H1 (cell line): ENCODE results near the gene TEK. TPM values are rescaled to one million over a fixed set of nuclear protein-coding genes. Genes with fewer than 3 reads are reported as not detected.

Source experiments
- CTCF ChIA-PET: fragments of 300-600 bp; sonication (Branson Sonifier 250); formaldehyde crosslinking; loops from one replicate; lab custom pipeline; 2021; ENCODE audit not compliant: partially characterized antibody; lab: Charles Lee
- POLR2A ChIA-PET: fragments of 300-600 bp; sonication (Branson Sonifier 250); formaldehyde crosslinking; loops from one replicate; lab custom pipeline; 2021; ENCODE audit warnings: inconsistent platforms; ENCODE audit not compliant: partially characterized antibody; lab: Charles Lee
- DNase-seq, 2 experiments: peaks; one replicate each; pipeline versions ENCODE4 v3.0.0 to v3.0.0-alpha.2; 2010 to 2022; ENCODE audit warnings: low spot score in 2 of 2, low read depth in 1 of 2, mixed read lengths in 1 of 2
- FAIRE-seq: peaks from 2 replicates; lab custom pipeline; 2011; peaks lifted over from hg19 to GRCh38; lab: Jason Lieb, UNC
- H2AFZ ChIP-seq: 2 replicates; pipeline ENCODE4 v1.8.1; 2012; ENCODE audit warnings: low read length, inconsistent platforms
- H2AK5ac ChIP-seq: 2 replicates; pipeline ENCODE4 v1.6.1; 2013; ENCODE audit warnings: low read depth, low read length
- H2BK120ac ChIP-seq: replicated peaks from 2 replicates; pipeline ENCODE3; 2013; ENCODE audit warnings: low read depth, low read length, inconsistent platforms
- H2BK12ac ChIP-seq: 2 replicates; pipeline ENCODE4 v1.6.1; 2013; ENCODE audit warnings: low read depth, low read length
- H2BK15ac ChIP-seq: 2 replicates; pipeline ENCODE4 v1.6.1; 2013; ENCODE audit warnings: low read length
- H2BK20ac ChIP-seq: 2 replicates; pipeline ENCODE4 v1.6.1; 2013; ENCODE audit warnings: low read length
- H2BK5ac ChIP-seq: 2 replicates; pipeline ENCODE4 v1.6.1; 2013; ENCODE audit warnings: low read depth, low read length
- H3K14ac ChIP-seq: 2 replicates; pipeline ENCODE4 v1.6.1; 2013; ENCODE audit warnings: inconsistent platforms; ENCODE audit not compliant: insufficient read length
- H3K18ac ChIP-seq: 2 replicates; pipeline ENCODE4 v1.6.1; 2013; ENCODE audit warnings: low read length; ENCODE audit errors: extremely low read depth
- H3K23ac ChIP-seq: 2 replicates; pipeline ENCODE4 v1.6.1; 2013; ENCODE audit warnings: inconsistent platforms; ENCODE audit not compliant: insufficient read length
- H3K23me2 ChIP-seq: 2 replicates; pipeline ENCODE4 v1.6.1; 2013; ENCODE audit warnings: low read depth, low read length
- H3K27ac ChIP-seq: 2 replicates; pipeline ENCODE4 v1.6.1; 2011; ENCODE audit warnings: low read depth, low read length, inconsistent platforms
- H3K27me3 ChIP-seq, 4 experiments: replicated peaks in 1 of 4; 1 replicate in 1 of 4; 2 replicates in 3 of 4; pipeline versions ENCODE4 v1.6.1 to v1.8.1; 2011 to 2013; ENCODE audit warnings: low read length in 3 of 4, mild to moderate bottlenecking in 3 of 4, inconsistent platforms in 2 of 4, mixed read lengths in 2 of 4, moderate library complexity in 1 of 4; ENCODE audit not compliant: control insufficient read depth in 3 of 4, insufficient read depth in 3 of 4; ENCODE audit errors: extremely low read depth in 1 of 4
- H3K36me3 ChIP-seq, 4 experiments: 2 replicates each; pipeline versions ENCODE4 v1.6.1 to v1.8.1; 2011 to 2013; ENCODE audit warnings: mild to moderate bottlenecking in 4 of 4, low read length in 3 of 4, moderate library complexity in 2 of 4, control low read depth in 1 of 4, inconsistent platforms in 1 of 4; ENCODE audit not compliant: insufficient read depth in 4 of 4, control insufficient read depth in 2 of 4
- H3K4ac ChIP-seq: replicated peaks from 2 replicates; pipeline ENCODE3; 2013; ENCODE audit warnings: low read length, low read depth, mixed read lengths, inconsistent platforms; ENCODE audit not compliant: insufficient read length
- H3K4me1 ChIP-seq, 4 experiments: replicated peaks in 1 of 4; 1 replicate in 1 of 4; 2 replicates in 3 of 4; pipeline versions ENCODE4 v1.6.1 to v1.8.1; 2011 to 2013; ENCODE audit warnings: low read length in 3 of 4, inconsistent platforms in 2 of 4, mixed read lengths in 1 of 4; ENCODE audit not compliant: insufficient read depth in 4 of 4, control insufficient read depth in 3 of 4
- H3K4me2 ChIP-seq, 2 experiments: 2 replicates each; pipeline versions ENCODE4 v1.6.1 to v1.8.1; 2011 to 2013; ENCODE audit warnings: low read depth in 2 of 2, low read length in 2 of 2, control low read depth in 1 of 2, inconsistent platforms in 1 of 2, mild to moderate bottlenecking in 1 of 2; ENCODE audit not compliant: insufficient read depth in 1 of 2
- H3K4me3 ChIP-seq, 4 experiments: fragments of 200-600, 300-600 bp in 1 of 4; sonication (generic), shearing (Covaris generic), sonication (Bioruptor Twin) in 1 of 4; 2 replicates each; pipeline versions ENCODE4 v1.5.1 to v1.8.1; 2011 to 2016; ENCODE audit warnings: low read length in 4 of 4, low read depth in 3 of 4, control low read depth in 2 of 4, inconsistent platforms in 2 of 4, mild to moderate bottlenecking in 2 of 4, mixed read lengths in 1 of 4, moderate library complexity in 1 of 4; ENCODE audit not compliant: insufficient read depth in 2 of 4; ENCODE audit errors: extremely low read depth in 1 of 4
- H3K56ac ChIP-seq: replicated peaks from 2 replicates; pipeline ENCODE3; 2013; ENCODE audit warnings: low read depth, mild to moderate bottlenecking, mixed read lengths, low read length, inconsistent platforms; ENCODE audit not compliant: insufficient read length
- H3K79me1 ChIP-seq: 2 replicates; pipeline ENCODE4 v1.6.1; 2013; ENCODE audit warnings: low read depth, low read length, control low read depth
- H3K79me2 ChIP-seq, 2 experiments: 2 replicates each; pipeline versions ENCODE4 v1.6.1 to v1.8.1; 2012 to 2013; ENCODE audit warnings: low read length in 2 of 2, mild to moderate bottlenecking in 2 of 2, inconsistent platforms in 1 of 2; ENCODE audit not compliant: insufficient read depth in 2 of 2, control insufficient read depth in 1 of 2
- H3K9ac ChIP-seq, 4 experiments: replicated peaks in 1 of 4; 1 replicate in 1 of 4; 2 replicates in 3 of 4; pipeline versions ENCODE4 v1.6.1 to v1.8.1; 2011 to 2013; ENCODE audit warnings: low read depth in 3 of 4, low read length in 3 of 4, control low read depth in 2 of 4, mild to moderate bottlenecking in 2 of 4, moderate library complexity in 2 of 4, inconsistent platforms in 1 of 4; ENCODE audit errors: extremely low read depth in 1 of 4
- H3K9me3 ChIP-seq, 2 experiments: 2 replicates each; pipeline versions ENCODE4 v1.6.1 to v1.8.1; 2012 to 2013; ENCODE audit warnings: mild to moderate bottlenecking in 2 of 2, moderate library complexity in 2 of 2, control low read depth in 1 of 2, inconsistent platforms in 1 of 2, low read depth in 1 of 2, low read length in 1 of 2, mixed read lengths in 1 of 2; ENCODE audit not compliant: insufficient read depth in 2 of 2
- H4K20me1 ChIP-seq, 2 experiments: replicated peaks in 1 of 2; 2 replicates each; pipeline versions ENCODE3 to v1.8.1; 2011 to 2013; ENCODE audit warnings: inconsistent platforms in 2 of 2, low read length in 2 of 2, mild to moderate bottlenecking in 1 of 2; ENCODE audit not compliant: insufficient read depth in 2 of 2, control insufficient read depth in 1 of 2
- H4K5ac ChIP-seq: 2 replicates; pipeline ENCODE4 v1.6.1; 2013; ENCODE audit warnings: low read length, low read depth, mixed read lengths, inconsistent platforms; ENCODE audit not compliant: insufficient read length
- H4K8ac ChIP-seq: 2 replicates; pipeline ENCODE4 v1.8.0; 2013; ENCODE audit warnings: mild to moderate bottlenecking, moderate library complexity, low read length, inconsistent platforms; ENCODE audit not compliant: insufficient read depth; ENCODE audit errors: extremely low read depth
- H4K91ac ChIP-seq: replicated peaks from 2 replicates; pipeline ENCODE3; 2013; ENCODE audit warnings: low read length, mixed read lengths, inconsistent platforms; ENCODE audit not compliant: insufficient read length
- BACH1 ChIP-seq: IDR thresholded peaks from 2 replicates; pipeline ENCODE4 v1.6.1; 2012; ENCODE audit warnings: low read length, improper control_type of control experiment
- CTBP2 ChIP-seq: IDR thresholded peaks from 2 replicates; pipeline ENCODE4 v1.7.0; 2011; ENCODE audit warnings: borderline replicate concordance, mild to moderate bottlenecking, moderate library complexity, mixed read lengths, low read length; ENCODE audit not compliant: insufficient read depth, insufficient read length
- HDAC6 ChIP-seq: IDR thresholded peaks from one replicate; pipeline ENCODE4 v1.7.1; 2012; ENCODE audit warnings: low read depth, mild to moderate bottlenecking, inconsistent platforms, low read length, moderate library complexity
- JUN ChIP-seq: IDR thresholded peaks from 2 replicates; pipeline ENCODE4 v1.6.1; 2011; ENCODE audit warnings: low read depth, mild to moderate bottlenecking, improper control_type of control experiment, low read length
- KDM1A ChIP-seq: fragments of 200-600, 300-600 bp; sonication (generic); IDR thresholded peaks from 2 replicates; pipeline ENCODE4 v1.7.1; 2016; ENCODE audit warnings: mild to moderate bottlenecking, low read length, borderline replicate concordance
- NRF1 ChIP-seq: IDR thresholded peaks from 2 replicates; pipeline ENCODE4 v1.6.1; 2011; ENCODE audit warnings: mild to moderate bottlenecking, low read depth, low read length, improper control_type of control experiment
- PHF8 ChIP-seq: fragments of 200-600 bp; sonication (generic); conservative IDR thresholded peaks from 2 replicates; pipeline ENCODE4 v1.7.1; 2012; ENCODE audit warnings: low read depth, mild to moderate bottlenecking, inconsistent platforms, low read length, moderate library complexity
- SIN3A ChIP-seq, 2 experiments: IDR thresholded peaks in 1 of 2; conservative IDR thresholded peaks in 1 of 2; 2 replicates each; pipeline ENCODE4 v1.6.1; 2011 to 2012; ENCODE audit warnings: low read length in 2 of 2, improper control_type of control experiment in 1 of 2, low read depth in 1 of 2, mild to moderate bottlenecking in 1 of 2
- SRF ChIP-seq: IDR thresholded peaks from 2 replicates; pipeline ENCODE4 v1.6.1; 2011; ENCODE audit warnings: mild to moderate bottlenecking, low read depth, low read length, moderate library complexity
- TAF1 ChIP-seq: IDR thresholded peaks from 2 replicates; pipeline ENCODE4 v1.6.1; 2011; ENCODE audit warnings: mild to moderate bottlenecking, low read depth, low read length
- TCF12 ChIP-seq: IDR thresholded peaks from 2 replicates; pipeline ENCODE4 v1.6.1; 2011; ENCODE audit warnings: low read depth, mild to moderate bottlenecking, low read length
- ZNF274 ChIP-seq: IDR thresholded peaks from 2 replicates; pipeline ENCODE4 v1.7.0; 2012; ENCODE audit warnings: low read length, borderline replicate concordance; ENCODE audit errors: extremely low read depth
- WGBS, 2 experiments: shearing (Covaris generic) in 1 of 2; methylation state at CpG; one replicate each; pipeline versions ENCODE4 v1.1.6 to v1.1.7; 2013 to 2015; ENCODE audit warnings: low lambda C conversion rate in 2 of 2, mixed read lengths in 2 of 2, inconsistent platforms in 1 of 2, low coverage in 1 of 2, missing lambda C conversion rate in 1 of 2; ENCODE audit not compliant: insufficient replicate concordance in 2 of 2, insufficient coverage in 1 of 2, insufficient read length in 1 of 2; ENCODE audit errors: extremely low coverage in 1 of 2, missing lambda C conversion rate in 1 of 2; 5-methylcytosine and 5-hydroxymethylcytosine counted together
- polyA plus RNA-seq, 7 experiments: library from polyadenylated mRNA; depleted of rRNA in 3 of 7; stranded (reverse) in 5 of 7; unstranded in 2 of 7; fragments of >200 nt in 5 of 7; fragments of 200-250 nt in 2 of 7; gene quantifications; 1 replicate in 5 of 7; 2 replicates in 1 of 7; 4 replicates in 1 of 7; pipeline versions ENCODE4 v1.2.1 to v1.2.3, GENCODE V29; 2011 to 2013; ENCODE audit warnings: missing spikeins in 2 of 7, mixed read lengths in 2 of 7
- total RNA-seq: library from RNA; stranded (reverse); fragmentation: NEBNext Ultra II Directional; extraction: Animal tissue kit (Norgen Biotek cat#: 25700); gene quantifications from 2 replicates; pipeline ENCODE4 v1.2.1, GENCODE V29; 2021
- TF ChIP-seq, protein P1 (sequence below): IDR thresholded peaks from 2 replicates; pipeline ENCODE4 v1.6.1; 2012; ENCODE audit warnings: low read length, inconsistent platforms

The TEK gene
- total and polyA plus RNA-seq, 2 of the 8 experiments (the other 6 are each of a cell fraction or from before 2014, with no cell fraction given): 11.0 to 35.8 TPM

DNA sequence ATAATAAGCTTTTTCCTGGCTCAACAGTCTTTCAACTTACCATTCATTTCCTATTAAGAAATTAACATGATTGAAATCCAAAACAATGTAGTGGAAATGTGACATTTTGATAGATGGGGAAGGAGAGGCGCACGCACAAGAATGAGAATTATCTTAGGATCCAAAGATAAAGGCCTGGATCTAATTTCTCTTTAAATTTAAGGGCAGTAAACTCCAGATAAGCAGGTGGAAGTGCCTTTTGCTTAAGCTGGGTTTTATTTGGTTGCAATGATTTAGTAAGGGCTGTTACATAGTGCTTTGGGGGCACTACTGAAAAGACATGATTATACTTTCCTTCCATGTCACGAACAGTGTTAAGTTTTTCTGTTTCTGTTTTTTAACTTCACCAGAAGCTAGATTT, 170.6 kb downstream of the TEK start:
- H4K5ac ChIP-seq: no peak overlapping the region
- H3K79me1 ChIP-seq: no peaks in the 10 kb centered on the region
- H2BK20ac ChIP-seq: no peak overlapping the region
- no peak overlapping the region for H2AK5ac ChIP-seq
- POLR2A ChIA-PET: no interaction called here
- H2BK12ac ChIP-seq: no peak overlapping the region
- H3K4me2 ChIP-seq: no peak overlapping the region
- H3K4me1 ChIP-seq: no peaks in the 10 kb centered on the region; a peak in 1 of 7 replicates
- no peak overlapping the region for H3K56ac ChIP-seq
- CTCF ChIA-PET: interaction anchor here (0.7 to 3.5 kb wide), 8 partner anchors 18 to 268 kb away, joined by 3 to 15 read pairs (median 4); no protein-coding TSS in a partner anchor
- H3K23ac ChIP-seq: no peak overlapping the region
- no peak overlapping the region for H3K14ac ChIP-seq
- no peaks in the 10 kb centered on the region for H4K20me1 ChIP-seq
- FAIRE-seq: no peak
- no peak overlapping the region for H3K9ac ChIP-seq
- H4K91ac ChIP-seq: no peak overlapping the region
- H2BK5ac ChIP-seq: no peak overlapping the region
- no peaks in the 10 kb centered on the region for H3K23me2 ChIP-seq
- H2BK15ac ChIP-seq: no peak overlapping the region
- H3K27me3 ChIP-seq: no peaks in the 10 kb centered on the region
- no peaks in the 10 kb centered on the region for H3K79me2 ChIP-seq
- H4K8ac ChIP-seq: no peak overlapping the region
- H2AFZ ChIP-seq: no peak overlapping the region
- H3K27ac ChIP-seq: no peak overlapping the region
- H2BK120ac ChIP-seq: no peak overlapping the region
- H3K9me3 ChIP-seq: no peaks in the 10 kb centered on the region
- no peaks in the 10 kb centered on the region for H3K36me3 ChIP-seq
- no peak overlapping the region for H3K4ac ChIP-seq
- 88% methylated on average over 3 of the region's 3 CpGs; no CpG with 5 or more reads in 1 of the 2 experiments for WGBS, 2 experiments
- H3K4me3 ChIP-seq: no peak overlapping the region
- no peak overlapping the region for H3K18ac ChIP-seq
- DNase-seq: no peak
- no peak for TF ChIP-seq NRF1
- TF ChIP-seq, protein P1, sequence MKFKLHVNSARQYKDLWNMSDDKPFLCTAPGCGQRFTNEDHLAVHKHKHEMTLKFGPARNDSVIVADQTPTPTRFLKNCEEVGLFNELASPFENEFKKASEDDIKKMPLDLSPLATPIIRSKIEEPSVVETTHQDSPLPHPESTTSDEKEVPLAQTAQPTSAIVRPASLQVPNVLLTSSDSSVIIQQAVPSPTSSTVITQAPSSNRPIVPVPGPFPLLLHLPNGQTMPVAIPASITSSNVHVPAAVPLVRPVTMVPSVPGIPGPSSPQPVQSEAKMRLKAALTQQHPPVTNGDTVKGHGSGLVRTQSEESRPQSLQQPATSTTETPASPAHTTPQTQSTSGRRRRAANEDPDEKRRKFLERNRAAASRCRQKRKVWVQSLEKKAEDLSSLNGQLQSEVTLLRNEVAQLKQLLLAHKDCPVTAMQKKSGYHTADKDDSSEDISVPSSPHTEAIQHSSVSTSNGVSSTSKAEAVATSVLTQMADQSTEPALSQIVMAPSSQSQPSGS: no peak
- TF ChIP-seq BACH1: no peak
- no peak for TF ChIP-seq ZNF274
- TF ChIP-seq CTBP2: no peak
- no peak for TF ChIP-seq TCF12
- TF ChIP-seq TAF1: no peak
- no peak for TF ChIP-seq SRF
- no peak for TF ChIP-seq HDAC6
- TF ChIP-seq PHF8: no peak
- TF ChIP-seq KDM1A: no peak
- TF ChIP-seq SIN3A (conservative IDR thresholded peaks at IDR 0.05 in 1 of 2, IDR thresholded peaks at IDR 0.05 in 1 of 2; ENCODE audit: low read depth in 1 of 2, low read length in 2 of 2): no peak
- no peak for TF ChIP-seq JUN
